SU-DHL-6 (cell line): ENCODE results near the gene CELSR2.
"Not testable (repeated sequence)": the region's sequence is repeated elsewhere in the genome, so short reads cannot be mapped to it uniquely, and the experiment has no call there.

ENCODE experiments used
- H2AFZ ChIP-seq: fragments of 200-600 bp; sonication (generic); 2 replicates; pipeline ENCODE4 v1.6.1; 2014; ENCODE audit warnings: low read depth, mild to moderate bottlenecking, moderate library complexity, mixed read lengths, antibody characterized with exemption, low read length; ENCODE audit not compliant: severe bottlenecking
- H3F3A ChIP-seq: fragments of 200-600 bp; shearing (Covaris generic); 2 replicates; pipeline ENCODE4 v1.6.0; 2016; ENCODE audit warnings: antibody characterized with exemption, mild to moderate bottlenecking; ENCODE audit not compliant: insufficient read depth
- H3K27ac ChIP-seq: fragments of 200-600 bp; sonication (generic); 2 replicates; pipeline ENCODE4 v1.5.1; 2016; ENCODE audit warnings: low read depth, mild to moderate bottlenecking, low read length, moderate library complexity, mixed read lengths
- H3K27me3 ChIP-seq: fragments of 200-600 bp; sonication (generic), shearing (Covaris generic); 2 replicates; pipeline ENCODE4 v1.6.0; 2014; ENCODE audit warnings: mild to moderate bottlenecking, low read length
- H3K36me3 ChIP-seq: fragments of 200-600 bp; sonication (generic); 2 replicates; pipeline ENCODE4 v1.6.1; 2014; ENCODE audit warnings: mild to moderate bottlenecking, low read length, mixed read lengths
- H3K4me2 ChIP-seq: fragments of 300-600, 200-600 bp; shearing (Covaris generic), sonication (generic); 2 replicates; pipeline ENCODE4 v1.6.0; 2014; ENCODE audit warnings: low read length, low read depth, mild to moderate bottlenecking; ENCODE audit not compliant: poor library complexity, severe bottlenecking
- H3K4me3 ChIP-seq: fragments of 200-600 bp; sonication (generic); 2 replicates; pipeline ENCODE4 v1.5.1; 2014; ENCODE audit warnings: antibody characterized with exemption, low read length, mild to moderate bottlenecking, mixed read lengths; ENCODE audit not compliant: insufficient read depth, poor library complexity, severe bottlenecking
- H3K79me2 ChIP-seq: fragments of 200-600 bp; sonication (generic); 2 replicates; pipeline ENCODE4 v1.6.1; 2014; ENCODE audit warnings: mild to moderate bottlenecking, low read length, moderate library complexity; ENCODE audit not compliant: insufficient read depth
- H3K9ac ChIP-seq: fragments of 200-600 bp; sonication (generic); 2 replicates; pipeline ENCODE4 v1.7.0; 2014; ENCODE audit warnings: mild to moderate bottlenecking, low read length
- H3K9me2 ChIP-seq: fragments of 200-600 bp; sonication (generic); replicated peaks from 2 replicates; pipeline ENCODE4 v1.6.1; 2014; ENCODE audit warnings: low read length; ENCODE audit not compliant: insufficient read depth
- H3K9me3 ChIP-seq: fragments of 200-600 bp; sonication (generic); 2 replicates; pipeline ENCODE4 v1.6.1; 2014; ENCODE audit warnings: low read length, mixed read lengths; ENCODE audit not compliant: insufficient read depth
- H4K20me1 ChIP-seq: fragments of 200-600 bp; sonication (generic); 2 replicates; pipeline ENCODE4 v1.6.1; 2014; ENCODE audit warnings: low read depth, mild to moderate bottlenecking, antibody characterized with exemption, low read length, moderate library complexity, mixed read lengths
- CTCF ChIP-seq: fragments of 200-600 bp; sonication (generic); IDR thresholded peaks from one replicate; pipeline ENCODE4 v1.5.1; 2017; ENCODE audit warnings: antibody characterized with exemption, mild to moderate bottlenecking, low read length, moderate library complexity; ENCODE audit not compliant: insufficient read depth, poor library complexity, severe bottlenecking
- EZH2phosphoT487 ChIP-seq: fragments of 200-600 bp; sonication (generic), shearing (Covaris generic); conservative IDR thresholded peaks from 2 replicates; pipeline ENCODE4 v1.6.1; 2018; ENCODE audit warnings: mild to moderate bottlenecking, antibody characterized with exemption, low read length, moderate library complexity, mixed read lengths

CELSR2 gene

DNA sequence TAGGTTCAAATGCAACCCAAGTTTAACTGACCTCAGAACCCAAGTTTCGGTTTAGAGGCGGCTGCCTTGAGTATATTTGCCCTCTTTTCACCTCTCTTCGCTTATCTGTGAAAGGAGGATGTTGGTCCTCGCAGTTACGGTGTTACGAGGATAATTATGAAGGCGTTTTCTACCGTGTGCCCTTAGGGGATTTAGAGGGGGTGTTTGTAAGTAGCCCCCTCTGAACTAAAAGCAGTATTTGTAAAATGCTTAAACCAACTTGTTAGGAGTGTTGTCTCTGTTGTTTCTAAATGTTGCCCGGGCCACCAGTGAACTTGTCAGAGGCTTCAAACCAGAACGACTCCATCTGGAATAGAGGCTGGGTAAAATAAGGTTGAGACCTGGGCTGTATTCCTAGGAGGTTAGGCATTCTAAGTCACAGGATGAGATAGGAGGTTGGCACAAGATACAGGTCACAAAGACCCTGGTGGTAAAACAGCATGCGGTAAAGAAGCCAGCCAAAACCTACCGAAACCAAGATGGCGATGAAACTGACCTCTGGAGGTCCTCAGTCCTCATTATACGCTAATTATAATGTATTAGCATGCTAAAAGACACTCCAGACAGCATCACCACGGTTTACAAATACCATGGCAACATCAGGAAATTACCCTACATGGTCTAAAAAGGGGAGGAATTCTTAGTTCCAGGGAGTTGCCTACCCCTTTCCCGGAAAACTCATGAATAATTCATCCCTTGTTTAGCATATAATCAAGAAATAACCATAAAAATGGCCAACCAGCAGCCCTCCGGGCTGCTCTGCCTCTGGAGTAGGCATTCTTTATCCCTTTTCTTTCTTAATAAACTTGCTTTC lies 34.6 kb downstream of the CELSR2 start:
- H3K9me3 ChIP-seq, result no peaks in the 10 kb centered on the region
- H3K36me3 ChIP-seq, result no peaks in the 10 kb centered on the region
- H3K79me2 ChIP-seq, result no peaks in the 10 kb centered on the region
- peak overlapping the region; percentile 66 for H3K9ac ChIP-seq
- peak overlapping the region; percentile 90 for H2AFZ ChIP-seq
- H4K20me1 ChIP-seq, result no peaks in the 10 kb centered on the region
- no peak for TF ChIP-seq CTCF
- TF ChIP-seq EZH2phosphoT487, result no peak
- H3K4me2 ChIP-seq, result peak overlapping the region; percentile 81
- H3K27ac ChIP-seq, result peak overlapping the region; percentile 46; the same call in 1 of the 2 replicates
- H3K9me2 ChIP-seq, result no peaks in the 10 kb centered on the region
- H3F3A ChIP-seq, result no peaks in the 10 kb centered on the region
- H3K27me3 ChIP-seq, result no peaks in the 10 kb centered on the region
- H3K4me3 ChIP-seq, result peak overlapping the region; percentile 70

GRCh38 chr1:109286762-109287161 lies 37.4 kb downstream of the CELSR2 start:
- H3F3A ChIP-seq, H3K9me3 ChIP-seq, H3K79me2 ChIP-seq, H2AFZ ChIP-seq, H3K4me2 ChIP-seq, H3K36me3 ChIP-seq, H3K9ac ChIP-seq, H4K20me1 ChIP-seq, H3K9me2 ChIP-seq, H3K27ac ChIP-seq, H3K4me3 ChIP-seq, H3K27me3 ChIP-seq: not testable (repeated sequence)

DNA sequence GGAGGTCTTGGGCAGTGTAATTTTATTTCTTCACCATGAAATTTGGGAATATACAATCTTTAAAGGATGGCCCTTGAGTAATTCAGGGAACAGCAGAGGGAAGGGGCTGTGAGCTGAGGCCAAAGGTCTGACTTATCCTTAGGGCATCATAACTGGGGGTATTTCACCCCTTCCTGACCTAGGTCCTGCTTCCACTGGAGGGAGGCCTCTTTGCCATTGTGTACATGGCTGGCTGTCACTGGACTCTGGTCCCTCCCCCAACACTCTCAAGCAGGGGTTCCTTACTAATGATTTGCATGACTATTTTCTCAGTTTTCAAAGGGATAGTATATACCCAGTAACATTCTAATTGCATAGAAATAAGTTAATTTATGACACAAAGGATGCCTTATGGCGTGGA lies 40.8 kb downstream of the CELSR2 start:
- no peak overlapping the region for H3K9ac ChIP-seq
- H3K27ac ChIP-seq, result no peak overlapping the region
- H3K9me2 ChIP-seq, result no peaks in the 10 kb centered on the region
- H3K36me3 ChIP-seq, result no peaks in the 10 kb centered on the region
- no peaks in the 10 kb centered on the region for H3K9me3 ChIP-seq
- TF ChIP-seq CTCF, result no peak
- no peak for TF ChIP-seq EZH2phosphoT487
- H4K20me1 ChIP-seq, result no peaks in the 10 kb centered on the region
- no peaks in the 10 kb centered on the region for H3K79me2 ChIP-seq
- H3K4me3 ChIP-seq, result no peak overlapping the region
- H3F3A ChIP-seq, result no peaks in the 10 kb centered on the region
- no peak overlapping the region for H3K4me2 ChIP-seq
- H2AFZ ChIP-seq, result no peak overlapping the region
- H3K27me3 ChIP-seq, result no peaks in the 10 kb centered on the region

DNA sequence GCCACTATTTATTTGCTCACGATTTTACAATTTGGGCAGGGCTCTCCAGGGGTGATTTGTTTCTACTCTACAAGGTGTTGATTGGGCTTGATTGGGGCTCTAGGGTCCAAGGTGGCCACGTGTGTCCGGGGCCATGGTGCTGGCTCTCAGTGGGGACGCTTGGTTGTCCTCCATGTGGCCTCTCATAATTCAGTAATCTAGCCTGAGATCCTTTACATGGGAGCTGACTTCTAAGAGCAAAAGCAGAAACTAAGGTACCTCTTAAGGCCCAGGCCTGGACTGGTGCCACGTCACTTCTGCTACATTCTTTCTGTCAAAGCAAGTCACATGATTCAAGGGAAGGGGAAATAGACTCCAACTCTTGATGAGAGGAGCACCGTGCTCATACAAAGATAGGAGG lies 41.7 kb downstream of the CELSR2 start:
- Histone ChIP-seq H3K4me2 (no peak overlapping the region), H4K20me1 (no peaks in the 10 kb centered on the region), H3K9ac (no peak overlapping the region), H3K9me2 (no peaks in the 10 kb centered on the region), H3F3A (no peaks in the 10 kb centered on the region), H3K36me3 (no peaks in the 10 kb centered on the region), H3K79me2 (no peaks in the 10 kb centered on the region), H3K27me3 (no peaks in the 10 kb centered on the region), H3K4me3 (no peak overlapping the region), H3K27ac (no peak overlapping the region), H3K9me3 (no peaks in the 10 kb centered on the region), H2AFZ (no peak overlapping the region)
- no peak for TF ChIP-seq CTCF
- no peak for TF ChIP-seq EZH2phosphoT487
